HL-60 (cell line): ENCODE measurements around the gene ZNF764.

Experiments
- DNase-seq, 2 experiments: peaks; one replicate each; pipeline ENCODE4 v3.0.0-alpha.2; 2010 to 2020; ENCODE audit warnings: low read depth in 1 of 2, low spot score in 1 of 2
- H3K27ac ChIP-seq: fragments of 250-450 bp; sonication (Bioruptor Pico); replicated peaks from 2 replicates; pipeline ENCODE4 v1.5.1; 2020; ENCODE audit warnings: mild to moderate bottlenecking, moderate library complexity
- H3K27me3 ChIP-seq: fragments of 250-450 bp; sonication (Bioruptor Pico); 2 replicates; pipeline ENCODE4 v1.5.1; 2021; ENCODE audit warnings: mild to moderate bottlenecking, moderate library complexity; ENCODE audit not compliant: insufficient read depth, poor library complexity, severe bottlenecking
- H3K4me3 ChIP-seq: replicated peaks from 2 replicates; pipeline ENCODE4 v1.5.1; 2011; ENCODE audit warnings: mild to moderate bottlenecking, control low read depth, low read length; ENCODE audit not compliant: insufficient read depth
- GABPA ChIP-seq: IDR thresholded peaks from 2 replicates; pipeline ENCODE4 v1.6.1; 2012; ENCODE audit warnings: low read depth
- POLR2AphosphoS5 ChIP-seq: IDR thresholded peaks from 2 replicates; pipeline ENCODE4 v1.6.1; 2012; ENCODE audit warnings: low read depth
- SPI1 ChIP-seq: IDR thresholded peaks from 2 replicates; pipeline ENCODE4 v1.6.1; 2012; ENCODE audit warnings: low read depth, mild to moderate bottlenecking, borderline replicate concordance
- microRNA-seq: library from miRNA; unstranded; fragments of <30 nt; microRNA quantifications from one replicate; pipeline ENCODE4, GENCODE V29; 2018
- TF ChIP-seq, protein P1 (sequence below): IDR thresholded peaks from one replicate; pipeline ENCODE4 v1.5.1; 2011; ENCODE audit warnings: low read length, control low read depth, inconsistent platforms; ENCODE audit not compliant: insufficient read depth
- TF ChIP-seq, protein P2 (sequence below): IDR thresholded peaks from 2 replicates; pipeline ENCODE4 v1.6.1; 2012; ENCODE audit warnings: low read depth; ENCODE audit not compliant: insufficient replicate concordance

ZNF764 gene

DNA sequence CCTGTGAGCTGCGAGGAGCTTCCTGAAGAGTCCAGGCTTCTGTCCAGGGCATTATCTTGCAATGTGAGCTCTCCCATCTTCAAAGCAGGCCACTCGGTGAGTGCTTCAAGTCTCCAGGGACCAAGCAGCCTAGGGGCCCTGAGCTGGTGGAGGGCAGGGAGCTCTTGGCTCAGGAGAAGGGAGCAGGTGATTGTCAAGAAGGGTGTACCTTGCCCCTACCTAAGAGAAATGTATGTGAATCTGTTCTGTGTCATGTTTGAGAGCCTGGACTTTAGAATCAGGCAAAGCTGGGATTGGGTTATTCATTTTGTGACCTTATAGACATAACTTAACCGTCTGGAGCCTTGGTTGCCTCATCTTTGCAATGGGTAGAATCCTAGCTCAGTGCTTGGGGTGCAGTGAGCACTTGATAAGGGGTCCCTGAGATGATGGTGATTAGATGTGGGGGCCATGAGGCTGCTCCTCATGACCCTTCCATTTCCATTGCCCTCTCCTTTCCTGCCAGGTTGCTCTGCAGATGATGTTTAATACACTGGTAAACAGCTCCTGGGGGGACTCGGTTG is 47.7 kb downstream of the ZNF764 start:
- Histone ChIP-seq H3K27me3 (no peaks in the 10 kb centered on the region), H3K27ac (no peak overlapping the region), H3K4me3 (no peak overlapping the region)
- TF ChIP-seq GABPA: no peak
- TF ChIP-seq, protein P1, sequence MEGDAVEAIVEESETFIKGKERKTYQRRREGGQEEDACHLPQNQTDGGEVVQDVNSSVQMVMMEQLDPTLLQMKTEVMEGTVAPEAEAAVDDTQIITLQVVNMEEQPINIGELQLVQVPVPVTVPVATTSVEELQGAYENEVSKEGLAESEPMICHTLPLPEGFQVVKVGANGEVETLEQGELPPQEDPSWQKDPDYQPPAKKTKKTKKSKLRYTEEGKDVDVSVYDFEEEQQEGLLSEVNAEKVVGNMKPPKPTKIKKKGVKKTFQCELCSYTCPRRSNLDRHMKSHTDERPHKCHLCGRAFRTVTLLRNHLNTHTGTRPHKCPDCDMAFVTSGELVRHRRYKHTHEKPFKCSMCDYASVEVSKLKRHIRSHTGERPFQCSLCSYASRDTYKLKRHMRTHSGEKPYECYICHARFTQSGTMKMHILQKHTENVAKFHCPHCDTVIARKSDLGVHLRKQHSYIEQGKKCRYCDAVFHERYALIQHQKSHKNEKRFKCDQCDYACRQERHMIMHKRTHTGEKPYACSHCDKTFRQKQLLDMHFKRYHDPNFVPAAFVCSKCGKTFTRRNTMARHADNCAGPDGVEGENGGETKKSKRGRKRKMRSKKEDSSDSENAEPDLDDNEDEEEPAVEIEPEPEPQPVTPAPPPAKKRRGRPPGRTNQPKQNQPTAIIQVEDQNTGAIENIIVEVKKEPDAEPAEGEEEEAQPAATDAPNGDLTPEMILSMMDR: no peak
- TF ChIP-seq, protein P2, sequence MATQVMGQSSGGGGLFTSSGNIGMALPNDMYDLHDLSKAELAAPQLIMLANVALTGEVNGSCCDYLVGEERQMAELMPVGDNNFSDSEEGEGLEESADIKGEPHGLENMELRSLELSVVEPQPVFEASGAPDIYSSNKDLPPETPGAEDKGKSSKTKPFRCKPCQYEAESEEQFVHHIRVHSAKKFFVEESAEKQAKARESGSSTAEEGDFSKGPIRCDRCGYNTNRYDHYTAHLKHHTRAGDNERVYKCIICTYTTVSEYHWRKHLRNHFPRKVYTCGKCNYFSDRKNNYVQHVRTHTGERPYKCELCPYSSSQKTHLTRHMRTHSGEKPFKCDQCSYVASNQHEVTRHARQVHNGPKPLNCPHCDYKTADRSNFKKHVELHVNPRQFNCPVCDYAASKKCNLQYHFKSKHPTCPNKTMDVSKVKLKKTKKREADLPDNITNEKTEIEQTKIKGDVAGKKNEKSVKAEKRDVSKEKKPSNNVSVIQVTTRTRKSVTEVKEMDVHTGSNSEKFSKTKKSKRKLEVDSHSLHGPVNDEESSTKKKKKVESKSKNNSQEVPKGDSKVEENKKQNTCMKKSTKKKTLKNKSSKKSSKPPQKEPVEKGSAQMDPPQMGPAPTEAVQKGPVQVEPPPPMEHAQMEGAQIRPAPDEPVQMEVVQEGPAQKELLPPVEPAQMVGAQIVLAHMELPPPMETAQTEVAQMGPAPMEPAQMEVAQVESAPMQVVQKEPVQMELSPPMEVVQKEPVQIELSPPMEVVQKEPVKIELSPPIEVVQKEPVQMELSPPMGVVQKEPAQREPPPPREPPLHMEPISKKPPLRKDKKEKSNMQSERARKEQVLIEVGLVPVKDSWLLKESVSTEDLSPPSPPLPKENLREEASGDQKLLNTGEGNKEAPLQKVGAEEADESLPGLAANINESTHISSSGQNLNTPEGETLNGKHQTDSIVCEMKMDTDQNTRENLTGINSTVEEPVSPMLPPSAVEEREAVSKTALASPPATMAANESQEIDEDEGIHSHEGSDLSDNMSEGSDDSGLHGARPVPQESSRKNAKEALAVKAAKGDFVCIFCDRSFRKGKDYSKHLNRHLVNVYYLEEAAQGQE: no peak
- TF ChIP-seq SPI1: no peak
- TF ChIP-seq POLR2AphosphoS5: no peak
- DNase-seq: no peak

DNA sequence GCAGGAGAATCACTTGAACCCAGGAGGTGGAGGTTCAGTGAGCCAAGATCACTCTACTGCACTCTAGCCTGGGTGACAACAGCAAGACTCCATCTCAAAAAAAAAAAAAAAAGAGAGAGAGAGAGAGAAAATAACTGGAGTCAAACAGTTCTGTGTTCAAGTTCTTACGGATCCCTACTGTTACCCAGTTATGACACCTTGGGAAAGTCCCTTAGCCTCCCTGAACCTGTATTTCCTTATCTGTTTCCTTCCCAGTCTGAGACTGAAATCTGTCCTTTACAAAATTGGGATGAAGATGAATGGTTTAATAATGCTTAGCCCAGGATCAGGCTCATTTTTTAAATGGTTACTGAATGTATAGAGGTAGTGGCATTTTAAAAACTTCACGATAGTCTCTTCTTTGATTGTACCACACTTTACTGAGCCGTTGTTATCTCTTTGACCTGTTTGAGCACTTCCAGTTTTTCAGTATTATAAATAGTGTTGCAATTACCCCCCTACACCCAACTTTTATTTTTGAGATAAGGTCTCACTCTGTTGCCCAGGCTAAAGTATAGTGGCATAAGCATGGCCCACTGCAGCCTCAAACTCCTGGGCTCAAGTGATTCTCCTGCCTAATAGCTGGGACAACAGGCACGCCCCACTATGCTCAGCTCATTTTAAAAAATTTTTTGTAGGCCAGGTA is 49.0 kb downstream of the ZNF764 start:
- DNase-seq: no peak
- Histone ChIP-seq H3K27ac (no peak overlapping the region), H3K27me3 (no peaks in the 10 kb centered on the region), H3K4me3 (no peak overlapping the region)
- TF ChIP-seq POLR2AphosphoS5: no peak
- TF ChIP-seq, protein P2: no peak
- no peak for TF ChIP-seq GABPA
- no peak for TF ChIP-seq SPI1
- TF ChIP-seq, protein P1: no peak

Small RNA genes within 50 kb of the gene (microRNA-seq; reads per million reads assigned to microRNA genes)
- 1.5 reads per million for gene MIR4518
